Upper lobe of right lung (tissue), 1 donor: ENCODE data around the gene ART4. TPM values are rescaled to one million over a fixed set of nuclear protein-coding genes. Genes with fewer than 3 reads are reported as not detected.

ENCODE experiments used
- ATAC-seq: fragments of 200-7000 bp; cut with Tn5 transposase; one replicate; pipeline ENCODE4 v1.9.1; 2020; ENCODE audit warnings: mild to moderate bottlenecking, moderate library complexity
- DNase-seq: peaks from one replicate; pipeline ENCODE4 v3.0.0-alpha.2; 2020
- H3K27ac ChIP-seq: fragments of 200-600 bp; one replicate; pipeline ENCODE4 v1.8.0; 2022
- H3K27me3 ChIP-seq: fragments of 200-600 bp; one replicate; pipeline ENCODE4 v1.8.0; 2022; ENCODE audit warnings: mild to moderate bottlenecking
- H3K36me3 ChIP-seq: fragments of 200-600 bp; one replicate; pipeline ENCODE4 v1.8.0; 2022
- H3K4me1 ChIP-seq: fragments of 200-600 bp; one replicate; pipeline ENCODE4 v1.8.0; 2022
- H3K4me3 ChIP-seq: fragments of 200-600 bp; one replicate; pipeline ENCODE4 v1.8.0; 2022; ENCODE audit warnings: mild to moderate bottlenecking
- H3K9me3 ChIP-seq: fragments of 200-600 bp; one replicate; pipeline ENCODE4 v1.8.0; 2022
- CTCF ChIP-seq: fragments of 200-600 bp; IDR thresholded peaks from one replicate; pipeline ENCODE4 v1.8.0; 2022; ENCODE audit warnings: antibody characterized with exemption
- intact Hi-C: fragments of 100-400 bp; cut with DNase I; formaldehyde crosslinking; loops from one replicate; pipeline ENCODE4 v1.11.0; 2022
- long read RNA-seq: library from polyadenylated mRNA; unstranded; transcript quantifications from one replicate; pipeline ENCODE4 v2.0.0, GENCODE V29; 2021
- total RNA-seq: library from RNA; stranded (reverse); fragmentation: NEBNext Ultra II Directional; extraction: Animal tissue kit (Norgen Biotek cat#: 25700); gene quantifications from one replicate; pipeline ENCODE4 v1.2.1, GENCODE V29; 2021
- donor health status: DM: no; HTN: yes; CAD: no; lungs with severe emphysema.

ART4 gene
- 5.7 TPM for total RNA-seq
- long read RNA-seq, full-length matches to known transcripts: 11 of 11 reads
- long read RNA-seq, partial matches to known transcripts: 0 of 11 reads
- long read RNA-seq, other reads (novel, unspliced or antisense): 0 of 11 reads

- peak; percentile 31 for ATAC-seq
- DNase-seq: no peak
- no peaks in the 10 kb centered on the region for H3K9me3 ChIP-seq
Measured at GRCh38 chr12:14843425-14843887, at the start of gene ART4. Gene ART4, minus strand, starts transcription at chr12:14843526. Its CDS starts 413 bp downstream, at chr12:14843113.

GRCh38 chr12:14892726-14893505 lies 49.6 kb upstream of the ART4 start:
- DNase-seq: no peak
- Histone ChIP-seq H3K27ac (peak overlapping the region; percentile 74), H3K9me3 (no peaks in the 10 kb centered on the region), H3K36me3 (no peaks in the 10 kb centered on the region), H3K27me3 (no peaks in the 10 kb centered on the region), H3K4me3 (no peak overlapping the region), H3K4me1 (no peaks in the 10 kb centered on the region)
- intact Hi-C loops: no loop called here
- peak; percentile 20 for TF ChIP-seq CTCF
- peak; percentile 79 for ATAC-seq

More at GRCh38 chr12:14843425-14843887, at the start of gene ART4:
- Histone ChIP-seq H3K4me3 (peak within 1 kb of the TSS; percentile 25), H3K27me3 (no peaks in the 10 kb centered on the region), H3K27ac (peak within 1 kb of the TSS; percentile 60), H3K36me3 (no peaks in the 10 kb centered on the region), H3K4me1 (peaks cover 40% of the 10 kb centered on the region)
- TF ChIP-seq CTCF: no peak
- intact Hi-C loops: no loop called here

GRCh38 chr12:14890701-14891100 lies 47.4 kb upstream of the ART4 start:
- H3K36me3 ChIP-seq: no peaks in the 10 kb centered on the region
- ATAC-seq (no peak), DNase-seq (no peak)
- no peak overlapping the region for H3K27ac ChIP-seq
- TF ChIP-seq CTCF: no peak
- intact Hi-C loops: no loop called here
- H3K4me1 ChIP-seq: peaks cover 8% of the 10 kb centered on the region
- no peak overlapping the region for H3K4me3 ChIP-seq
- H3K9me3 ChIP-seq: no peaks in the 10 kb centered on the region
- no peaks in the 10 kb centered on the region for H3K27me3 ChIP-seq

- DNase-seq (no peak), ATAC-seq (no peak)
- intact Hi-C loops: no loop called here
- peak overlapping the region; percentile 48 for H3K4me3 ChIP-seq
- TF ChIP-seq CTCF: no peak
- H3K36me3 ChIP-seq: peaks cover 9% of the 10 kb centered on the region
- H3K9me3 ChIP-seq: no peaks in the 10 kb centered on the region
- no peaks in the 10 kb centered on the region for H3K27me3 ChIP-seq
- peaks cover 13% of the 10 kb centered on the region for H3K4me1 ChIP-seq
- H3K27ac ChIP-seq: peak overlapping the region; percentile 73
Measured at GRCh38 chr12:14886271-14886670, 42.9 kb upstream of the ART4 start.

GRCh38 chr12:14885718-14886221 lies 42.4 kb upstream of the ART4 start, which contains the start of gene MGP:
Gene MGP, minus strand, starts transcription at chr12:14885854. Its CDS starts 63 bp downstream, at chr12:14885791.
- ATAC-seq: peak; percentile 68
- no peak for DNase-seq
- intact Hi-C loops: no loop called here
- Histone ChIP-seq H3K27ac (peak within 1 kb of the TSS; percentile 73), H3K9me3 (no peaks in the 10 kb centered on the region), H3K4me1 (peaks cover 13% of the 10 kb centered on the region), H3K36me3 (peaks cover 12% of the 10 kb centered on the region), H3K27me3 (no peaks in the 10 kb centered on the region), H3K4me3 (peak within 1 kb of the TSS; percentile 48)
- TF ChIP-seq CTCF: no peak
